IMR-90 (cell line): ENCODE data around the gene NPLOC4. TPM values are rescaled to one million over a fixed set of nuclear protein-coding genes. Genes with fewer than 3 reads are reported as not detected.

Experiments used
- ATAC-seq: fragments of 200-7000 bp; cut with Tn5 transposase; 2 replicates; pipeline ENCODE4 v1.9.1; 2020; ENCODE audit warnings: low read depth, mild to moderate bottlenecking, moderate library complexity
- BruUV-seq: library from RNA; stranded (reverse); fragments of 400-500 nt; replicated peaks from 2 replicates; lab custom pipeline; 2021; lab: Mats Ljungman, UMichigan
- CTCF ChIA-PET: fragments of 300-600 bp; formaldehyde crosslinking; extraction: SDS; loops from one replicate; lab custom pipeline; 2021; ENCODE audit warnings: antibody characterized with exemption; lab: Yijun Ruan, JAX
- POLR2A ChIA-PET: fragments of 300-600 bp; sonication (Branson Sonifier 250); formaldehyde crosslinking; loops from one replicate; lab custom pipeline; 2022; ENCODE audit warnings: antibody characterized with exemption; ENCODE audit not compliant: unreplicated experiment; lab: Charles Lee
- DNase-seq: peaks from one replicate; pipeline ENCODE4 v3.0.0; 2013
- H2AFZ ChIP-seq: replicated peaks from 2 replicates; pipeline ENCODE3; 2013; ENCODE audit warnings: low read length, mild to moderate bottlenecking; ENCODE audit not compliant: poor library complexity
- H2AK5ac ChIP-seq: 2 replicates; pipeline ENCODE4 v1.6.1; 2013; ENCODE audit warnings: low read depth, low read length, inconsistent platforms
- H2AK9ac ChIP-seq: replicated peaks from 2 replicates; pipeline ENCODE3; 2013; ENCODE audit warnings: mild to moderate bottlenecking, low read depth, low read length, moderate library complexity; ENCODE audit not compliant: poor library complexity
- H2BK120ac ChIP-seq: 2 replicates; pipeline ENCODE4 v1.6.1; 2013; ENCODE audit warnings: low read depth, low read length, inconsistent platforms
- H2BK15ac ChIP-seq: 3 replicates; pipeline ENCODE4 v1.6.1; 2013; ENCODE audit warnings: low read depth, low read length, inconsistent platforms
- H2BK20ac ChIP-seq: 2 replicates; pipeline ENCODE4 v1.6.1; 2013; ENCODE audit warnings: low read depth, mild to moderate bottlenecking, inconsistent platforms, low read length, moderate library complexity
- H2BK5ac ChIP-seq: 2 replicates; pipeline ENCODE4 v1.6.1; 2013; ENCODE audit warnings: mild to moderate bottlenecking, low read depth, low read length, inconsistent platforms; ENCODE audit not compliant: poor library complexity, severe bottlenecking
- H3K14ac ChIP-seq: replicated peaks from 2 replicates; pipeline ENCODE4 v1.6.1; 2013; ENCODE audit warnings: low read depth, low read length, inconsistent platforms
- H3K18ac ChIP-seq: 2 replicates; pipeline ENCODE4 v1.6.1; 2013; ENCODE audit warnings: low read depth, low read length, control low read depth
- H3K23ac ChIP-seq: 2 replicates; pipeline ENCODE4 v1.6.1; 2013; ENCODE audit warnings: low read depth, low read length, inconsistent platforms
- H3K27ac ChIP-seq: 2 replicates; pipeline ENCODE4 v1.5.1; 2013; ENCODE audit warnings: mild to moderate bottlenecking, control low read depth, low read length; ENCODE audit not compliant: insufficient read depth
- H3K27me3 ChIP-seq: 2 replicates; pipeline ENCODE4 v1.6.1; 2013; ENCODE audit warnings: low read length; ENCODE audit not compliant: control insufficient read depth, insufficient read depth
- H3K36me3 ChIP-seq: 2 replicates; pipeline ENCODE4 v1.6.1; 2013; ENCODE audit warnings: low read length, mixed read lengths; ENCODE audit not compliant: control insufficient read depth, insufficient read depth
- H3K4ac ChIP-seq: 2 replicates; pipeline ENCODE4 v1.6.1; 2013; ENCODE audit warnings: low read depth, low read length, inconsistent platforms
- H3K4me1 ChIP-seq: 2 replicates; pipeline ENCODE4 v1.6.1; 2013; ENCODE audit warnings: low read length, mixed read lengths; ENCODE audit not compliant: control insufficient read depth, insufficient read depth
- H3K4me2 ChIP-seq: 2 replicates; pipeline ENCODE4 v1.6.1; 2013; ENCODE audit warnings: low read depth, mild to moderate bottlenecking, control low read depth, low read length, moderate library complexity
- H3K4me3 ChIP-seq: 2 replicates; pipeline ENCODE4 v1.5.1; 2013; ENCODE audit warnings: low read depth, mild to moderate bottlenecking, control low read depth, low read length, moderate library complexity; ENCODE audit not compliant: insufficient read depth
- H3K56ac ChIP-seq: 2 replicates; pipeline ENCODE4 v1.6.1; 2013; ENCODE audit warnings: low read length, inconsistent platforms; ENCODE audit not compliant: insufficient read depth; ENCODE audit errors: extremely low read depth
- H3K79me1 ChIP-seq, 2 experiments: 2 replicates each; pipeline ENCODE4 v1.6.1; 2013; ENCODE audit warnings: low read length in 2 of 2, inconsistent platforms in 1 of 2, low read depth in 1 of 2
- H3K9ac ChIP-seq: 2 replicates; pipeline ENCODE4 v1.6.1; 2013; ENCODE audit warnings: low read depth, low read length, control low read depth
- H3K9me1 ChIP-seq: 2 replicates; pipeline ENCODE4 v1.6.1; 2013; ENCODE audit warnings: low read length, inconsistent platforms; ENCODE audit not compliant: insufficient read depth
- H3K9me3 ChIP-seq: 2 replicates; pipeline ENCODE4 v1.6.1; 2013; ENCODE audit warnings: low read length; ENCODE audit not compliant: control insufficient read depth, insufficient read depth
- H4K20me1 ChIP-seq: 2 replicates; pipeline ENCODE4 v1.6.1; 2013; ENCODE audit warnings: low read length, inconsistent platforms; ENCODE audit not compliant: insufficient read depth
- H4K5ac ChIP-seq: 2 replicates; pipeline ENCODE4 v1.6.1; 2013; ENCODE audit warnings: mild to moderate bottlenecking, low read depth, low read length, control low read depth
- H4K8ac ChIP-seq, 2 experiments: 2 replicates each; pipeline ENCODE4 v1.6.1; 2013; ENCODE audit warnings: low read depth in 2 of 2, low read length in 2 of 2, control low read depth in 1 of 2, inconsistent platforms in 1 of 2
- H4K91ac ChIP-seq: 2 replicates; pipeline ENCODE4 v1.6.1; 2013; ENCODE audit warnings: low read depth, low read length, inconsistent platforms; ENCODE audit not compliant: insufficient read depth
- BHLHE40 ChIP-seq: fragments of 150-350 bp; IDR thresholded peaks from 2 replicates; pipeline ENCODE4 v1.6.1; 2016; ENCODE audit warnings: mild to moderate bottlenecking, low read depth, low read length
- CEBPB ChIP-seq: IDR thresholded peaks from 2 replicates; pipeline ENCODE4 v1.6.1; 2012; ENCODE audit warnings: low read depth, low read length, improper control_type of control experiment
- CHD1 ChIP-seq: IDR thresholded peaks from 2 replicates; pipeline ENCODE4 v1.6.1; 2012; ENCODE audit warnings: low read depth, low read length, improper control_type of control experiment
- CTCF ChIP-seq: conservative IDR thresholded peaks from 2 replicates; pipeline ENCODE4 v1.5.1; 2012; ENCODE audit warnings: mild to moderate bottlenecking, low read depth, low read length, improper control_type of control experiment
- FOS ChIP-seq: fragments of 150-350 bp; IDR thresholded peaks from 2 replicates; pipeline ENCODE4 v1.6.1; 2016; ENCODE audit warnings: low read depth, low read length
- MAFK ChIP-seq: IDR thresholded peaks from 2 replicates; pipeline ENCODE4 v1.6.1; 2012; ENCODE audit warnings: low read depth, low read length, improper control_type of control experiment
- MXI1 ChIP-seq: IDR thresholded peaks from 2 replicates; pipeline ENCODE4 v1.6.1; 2012; ENCODE audit warnings: low read depth, mild to moderate bottlenecking, low read length, moderate library complexity, borderline replicate concordance
- NFE2L2 ChIP-seq: fragments of 150-350 bp; IDR thresholded peaks from 2 replicates; pipeline ENCODE4 v1.6.1; 2016; ENCODE audit warnings: low read depth, mild to moderate bottlenecking, low read length
- POLR2A ChIP-seq: IDR thresholded peaks from 2 replicates; pipeline ENCODE4 v1.6.1; 2012; ENCODE audit warnings: mild to moderate bottlenecking, low read depth, low read length
- RAD21 ChIP-seq: IDR thresholded peaks from 2 replicates; pipeline ENCODE4 v1.6.1; 2012; ENCODE audit warnings: low read length, improper control_type of control experiment
- RCOR1 ChIP-seq: IDR thresholded peaks from 2 replicates; pipeline ENCODE4 v1.6.1; 2012; ENCODE audit warnings: mild to moderate bottlenecking, low read length, improper control_type of control experiment; ENCODE audit not compliant: insufficient replicate concordance
- SMC3 ChIP-seq: fragments of 150-350 bp; IDR thresholded peaks from 2 replicates; pipeline ENCODE4 v1.6.1; 2016; ENCODE audit warnings: low read depth, mild to moderate bottlenecking, antibody characterized with exemption, low read length, moderate library complexity
- WGBS, 2 experiments: methylation state at CpG; one replicate each; pipeline versions ENCODE4 v1.1.5 to v1.1.7; 2013; ENCODE audit warnings: missing lambda C conversion rate in 2 of 2; ENCODE audit not compliant: insufficient read length in 1 of 2; ENCODE audit errors: extremely low coverage in 2 of 2; 5-methylcytosine and 5-hydroxymethylcytosine counted together
- dilution Hi-C: fragments of 300-500 bp; cut with HindIII; formaldehyde crosslinking; loops from one replicate; pipeline ENCODE4 v1.14.3; 2018; ENCODE audit warnings: low sequenced_read_pairs; ENCODE audit not compliant: unreplicated experiment
- in situ Hi-C: fragments of 300-500 bp; cut with MboI; formaldehyde crosslinking; loops from 3 replicates; pipeline ENCODE4 v1.14.3; 2019; ENCODE audit warnings: low sequenced_read_pairs, inconsistent platforms, mixed read lengths
- intact Hi-C: fragments of 100-400 bp; cut with micrococcal nuclease; formaldehyde crosslinking; loops from 2 replicates; pipeline ENCODE4 v1.10.0; 2022
- polyA plus RNA-seq, 3 experiments: library from polyadenylated mRNA; depleted of rRNA; stranded (reverse); fragments of >200 nt; gene quantifications; 2 replicates each; pipeline ENCODE4 v1.2.3, GENCODE V29; 2012; ENCODE audit warnings: low replicate concordance in 1 of 3
- total RNA-seq: library from RNA; depleted of rRNA; stranded (reverse); fragments of >200 nt; gene quantifications from 2 replicates; pipeline ENCODE4 v1.2.3, GENCODE V29; 2012

Gene NPLOC4
- total and polyA plus RNA-seq, 2 of the 4 experiments (the other 2 are of a cell fraction): 70.4 to 78.3 TPM

GRCh38 chr17:81526662-81527571 is 110.0 kb downstream of the NPLOC4 start (continued):
- no peak for TF ChIP-seq CTCF

GRCh38 chr17:81524865-81525159 is 112.1 kb downstream of the NPLOC4 start:
- no peak overlapping the region for H4K91ac ChIP-seq
- H4K8ac ChIP-seq: no peak overlapping the region
- ChIA-PET CTCF (no interaction called here), POLR2A (no interaction called here)
- H3K23ac ChIP-seq: no peak overlapping the region
- H2AK9ac ChIP-seq: no peak overlapping the region
- H4K20me1 ChIP-seq: peaks cover 31% of the 10 kb centered on the region
- H3K4me2 ChIP-seq: no peak overlapping the region
- H3K18ac ChIP-seq: no peak overlapping the region
- no peak overlapping the region for H3K4ac ChIP-seq
- H3K36me3 ChIP-seq: no peaks in the 10 kb centered on the region
- H3K79me1 ChIP-seq: peaks cover 0 to 5% of the 10 kb centered on the region in 2 experiments; a peak in 1 of 4 replicates
- in situ Hi-C loops (no loop called here), dilution Hi-C loops (no loop called here), intact Hi-C loops (no loop called here)
- no peak overlapping the region for H3K27ac ChIP-seq
- H3K4me3 ChIP-seq: no peak overlapping the region
- no peak overlapping the region for H3K56ac ChIP-seq
- no peak overlapping the region for H2AFZ ChIP-seq
- H2BK15ac ChIP-seq: no peak overlapping the region
- H2AK5ac ChIP-seq: no peak overlapping the region
- no peak overlapping the region for H2BK5ac ChIP-seq
- DNase-seq (no peak), ATAC-seq (no peak)
- no TSS peak for BruUV-seq
- no peak overlapping the region for H3K9ac ChIP-seq
- no peak overlapping the region for H2BK120ac ChIP-seq
- H3K9me3 ChIP-seq: no peaks in the 10 kb centered on the region
- H3K14ac ChIP-seq: no peak overlapping the region
- no peak overlapping the region for H4K5ac ChIP-seq
- no peak overlapping the region for H2BK20ac ChIP-seq
- peaks cover 5% of the 10 kb centered on the region; the same call in 1 of the 2 replicates for H3K4me1 ChIP-seq
- peaks cover 9% of the 10 kb centered on the region for H3K27me3 ChIP-seq
- H3K9me1 ChIP-seq: peaks cover 5% of the 10 kb centered on the region; the same call in 1 of the 2 replicates
- WGBS, 2 experiments: 81% methylated on average over 7 of the region's 8 CpGs; no CpG with 5 or more reads in 1 of the 2 experiments
- TF ChIP-seq FOS: no peak
- no peak for TF ChIP-seq CTCF
- no peak for TF ChIP-seq BHLHE40
- no peak for TF ChIP-seq CHD1
- TF ChIP-seq MAFK: no peak
- TF ChIP-seq RAD21: no peak
- TF ChIP-seq POLR2A: no peak
- no peak for TF ChIP-seq CEBPB
- TF ChIP-seq MXI1: no peak
- TF ChIP-seq NFE2L2: no peak
- TF ChIP-seq RCOR1: no peak
- TF ChIP-seq SMC3: no peak
